HG03159 (cell line): Measurements from ENCODE around the gene GNB1.
"Not testable (repeated sequence)": the region's sequence is repeated elsewhere in the genome, so short reads cannot be mapped to it uniquely, and the experiment has no call there.

Experiments used
- ATAC-seq: cut with Tn5 transposase; IDR thresholded peaks from one replicate; pipeline ENCODE4 v1.9.1; 2021; ENCODE audit warnings: mild to moderate bottlenecking, moderate library complexity; ENCODE audit not compliant: unreplicated experiment

Gene GNB1

GRCh38 chr1:1752190-1752589, 138.7 kb downstream of the GNB1 start:
- ATAC-seq: no peak

- not testable (repeated sequence) for ATAC-seq
Measured at GRCh38 chr1:1749941-1750340, 140.9 kb downstream of the GNB1 start.

- ATAC-seq: no peak
Measured at GRCh38 chr1:1748686-1749321, 142.1 kb downstream of the GNB1 start.

GRCh38 chr1:1746566-1746909, 144.3 kb downstream of the GNB1 start:
- ATAC-seq: peak; percentile 67

- ATAC-seq: peak; percentile 71
Measured at GRCh38 chr1:1745651-1746565, 145.0 kb downstream of the GNB1 start.

GRCh38 chr1:1742529-1742928, 148.4 kb downstream of the GNB1 start:
- not testable (repeated sequence) for ATAC-seq

GRCh38 chr1:1741013-1741412, 149.9 kb downstream of the GNB1 start:
- not testable (repeated sequence) for ATAC-seq

- not testable (repeated sequence) for ATAC-seq
Measured at GRCh38 chr1:1738799-1739337, 152.0 kb downstream of the GNB1 start.

GRCh38 chr1:1737675-1738590, 153.0 kb downstream of the GNB1 start:
- ATAC-seq: not testable (repeated sequence)
